DMS79 treated with DMSO at 0.1 percent for 48 hours (cell line): ENCODE results near the gene TUBB6.

Experiments used
- DNase-seq: peaks from one replicate; lab custom pipeline; 2025; lab: John Stamatoyannopoulos, UW

Gene TUBB6

DNA sequence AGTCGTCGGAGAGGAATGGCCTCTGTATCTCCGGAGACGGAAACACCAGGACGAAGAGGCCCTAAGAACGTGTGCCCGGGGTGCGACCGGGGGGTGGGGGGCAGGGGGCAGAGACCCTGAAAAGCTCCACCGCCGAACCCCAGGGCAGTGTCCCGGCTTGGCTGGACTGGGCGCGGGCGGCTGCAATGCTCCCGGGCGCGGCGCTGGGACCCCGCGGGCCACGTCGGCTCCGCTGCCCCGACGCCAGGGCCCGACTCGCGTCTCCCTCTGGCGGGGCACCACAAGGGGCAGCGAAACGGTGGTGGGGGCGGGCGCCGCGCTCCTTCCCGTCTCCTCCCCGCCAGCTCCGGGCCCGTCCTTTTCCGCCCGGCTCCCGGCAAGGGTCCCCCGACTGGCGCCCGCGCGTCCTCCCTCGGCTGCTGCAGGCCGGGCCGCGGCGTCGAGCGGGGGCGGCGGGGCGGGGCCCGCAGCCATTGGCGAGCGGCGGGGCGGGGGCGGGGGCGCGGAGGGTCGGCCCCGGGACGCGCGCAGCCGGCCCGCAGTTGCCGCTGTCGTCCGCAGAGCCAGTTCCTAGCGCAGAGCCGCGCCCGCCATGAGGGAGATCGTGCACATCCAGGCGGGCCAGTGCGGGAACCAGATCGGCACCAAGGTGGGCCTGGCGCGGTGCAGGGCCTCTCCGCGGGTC is at the start of gene TUBB6:
TUBB6 (plus strand) TSS at position 541 of the 685 bp plus-strand sequence; CDS start at position 593, 52 bp downstream.
- DNase-seq: peak; percentile 64

DNA sequence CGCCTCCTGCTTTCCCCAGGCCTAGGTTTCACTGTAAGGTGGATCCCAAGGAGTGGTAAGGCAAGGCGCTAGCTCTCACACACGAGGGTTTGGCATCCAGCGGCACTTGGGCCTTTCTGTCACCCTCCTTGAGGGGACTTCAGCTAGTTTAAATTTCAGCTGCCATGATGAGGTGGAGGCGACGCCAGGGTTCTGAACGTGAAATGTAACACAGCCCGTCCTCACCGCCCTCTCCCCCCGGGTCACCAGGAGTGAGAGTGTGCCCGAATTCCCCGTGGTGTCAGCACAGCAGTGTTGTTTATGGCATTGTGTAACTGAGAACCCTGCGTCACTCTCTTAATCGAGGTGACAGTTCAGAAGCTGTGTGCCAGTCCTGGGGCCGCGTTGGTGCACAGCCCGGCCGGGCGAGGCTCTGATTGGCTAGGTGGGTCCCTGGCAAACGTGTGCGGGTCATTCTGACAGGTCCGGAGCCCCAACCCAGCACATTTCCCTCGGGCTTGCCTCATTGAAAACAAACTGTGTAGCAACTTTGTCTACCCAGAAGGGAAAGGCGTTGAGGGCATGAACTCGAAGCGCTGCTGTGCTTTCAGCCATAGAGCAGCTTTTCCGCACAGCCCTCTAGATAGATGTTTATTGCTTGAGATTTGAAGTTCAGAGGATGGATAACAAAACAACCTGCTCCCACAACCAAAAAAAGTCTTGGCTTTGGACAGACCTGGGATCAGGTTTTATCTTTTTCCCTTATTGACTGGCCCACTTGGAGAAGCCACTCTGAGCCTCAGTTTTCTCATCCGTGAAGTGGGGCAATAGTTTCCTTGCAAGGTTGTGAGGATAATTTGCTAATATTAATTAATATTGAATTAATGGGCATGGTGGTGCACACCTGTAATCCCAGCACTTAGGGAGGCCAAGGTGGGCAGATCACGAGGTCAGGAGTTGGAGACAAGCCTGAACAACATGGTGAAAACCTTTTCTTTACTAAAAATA is 49.0 kb upstream of the TUBB6 start:
- no peak for DNase-seq

DNA sequence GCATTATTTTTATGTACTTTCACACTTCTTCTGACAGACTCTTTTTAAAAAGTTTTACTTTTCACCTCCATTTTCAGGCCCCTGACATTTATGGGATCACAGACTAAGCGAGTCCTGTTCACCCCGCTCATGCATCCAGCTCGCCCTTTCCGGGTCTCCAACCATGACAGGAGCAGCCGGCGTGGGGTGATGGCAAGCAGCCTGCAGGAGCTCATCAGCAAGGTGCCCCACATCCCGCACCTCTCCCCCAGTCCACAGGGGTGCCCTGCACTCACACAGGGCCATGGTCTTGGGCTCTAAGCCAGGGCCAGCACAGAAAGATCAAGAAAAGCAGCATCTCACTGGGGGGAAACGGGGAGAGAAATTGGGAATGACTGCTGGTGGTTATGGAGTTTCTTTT is 45.3 kb upstream of the TUBB6 start:
- DNase-seq: no peak

GRCh38 chr18:12264864-12265263 is 43.2 kb upstream of the TUBB6 start:
- no peak for DNase-seq

DNA sequence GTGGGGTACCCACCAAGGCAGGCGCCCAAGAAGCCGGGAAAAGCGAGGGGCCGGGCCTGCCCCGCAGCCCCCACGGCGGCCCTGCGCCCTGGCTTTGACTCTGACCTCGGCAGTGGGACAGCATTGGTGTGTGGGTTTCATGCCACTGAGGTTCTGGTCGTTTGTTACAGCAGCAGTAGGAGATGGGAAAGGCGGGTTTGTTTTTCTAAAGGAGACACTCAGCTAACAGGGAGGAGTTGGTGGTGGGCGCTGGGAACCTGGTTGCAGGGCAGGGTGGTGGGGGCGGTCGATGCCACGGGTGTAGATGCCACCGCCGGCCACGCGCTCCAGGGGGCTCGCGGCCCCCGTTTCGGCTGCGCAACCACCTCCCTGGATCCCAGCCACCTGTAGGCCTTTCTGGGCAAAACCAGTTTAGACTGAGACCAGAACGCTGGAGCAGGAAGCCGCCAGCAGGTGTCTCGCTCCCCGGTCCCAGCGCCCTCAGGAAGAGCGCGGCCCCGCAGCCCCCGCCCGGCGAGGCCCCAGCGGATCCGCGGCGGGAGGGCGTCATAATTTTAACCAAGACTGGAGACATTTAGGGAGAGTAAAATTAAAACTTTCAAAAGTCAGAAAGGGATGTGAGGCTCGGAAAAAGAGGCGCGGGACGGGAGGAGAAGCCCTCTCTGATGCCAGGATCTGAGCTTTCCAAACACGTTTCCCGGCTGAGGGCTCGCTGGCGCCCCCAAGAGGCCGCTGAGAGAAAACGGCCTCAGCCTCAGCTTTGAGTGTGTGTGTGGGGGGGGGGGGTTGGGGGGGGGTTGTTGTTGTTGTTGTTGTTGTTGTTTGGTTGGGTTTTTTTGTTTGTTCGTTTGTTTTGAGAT is 36.4 kb upstream of the TUBB6 start:
- DNase-seq: peak; percentile 52

- DNase-seq: no peak
Observed at GRCh38 chr18:12274793-12275192, 33.2 kb upstream of the TUBB6 start.

DNA sequence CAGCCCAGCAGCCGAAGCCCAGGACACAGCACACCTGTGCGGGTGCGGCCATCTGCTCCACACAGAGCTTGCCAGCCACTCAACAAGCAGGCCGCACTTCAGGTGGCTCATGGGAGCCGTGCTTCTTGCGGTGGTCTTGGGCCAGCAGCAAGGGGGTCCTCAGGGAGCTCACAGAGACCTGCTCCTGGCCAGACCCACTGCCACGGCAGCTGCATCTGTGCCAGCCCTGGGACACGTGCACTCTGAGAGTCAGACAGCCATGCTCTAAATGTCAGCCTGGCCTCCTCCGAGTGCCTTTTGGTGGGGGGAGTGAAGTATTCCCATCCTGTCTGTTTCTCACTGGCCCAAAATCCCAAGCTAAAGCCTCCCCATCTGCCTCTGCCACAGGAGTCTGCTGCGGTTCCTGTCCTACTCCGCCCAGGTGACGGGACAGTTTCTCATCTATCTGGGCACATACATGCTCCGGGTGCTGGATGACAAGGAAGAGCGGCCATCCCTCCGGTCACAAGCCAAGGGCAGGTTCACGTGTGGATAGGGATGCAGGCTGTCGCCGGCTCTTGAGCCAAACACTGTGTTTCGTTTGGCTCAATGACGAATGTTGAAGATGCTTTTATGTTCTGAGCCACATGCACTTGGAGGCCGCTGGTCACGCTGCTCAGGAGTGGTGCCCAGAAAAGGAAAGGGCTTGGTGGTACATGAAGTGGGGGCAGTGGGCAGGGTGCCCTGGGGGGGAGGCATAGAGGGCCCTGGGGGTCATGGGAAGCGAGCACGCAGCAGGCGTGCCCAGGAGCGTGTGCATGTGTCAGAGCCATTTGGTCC is 31.1 kb upstream of the TUBB6 start:
- no peak for DNase-seq

GRCh38 chr18:12278215-12278671 is 29.8 kb upstream of the TUBB6 start:
- no peak for DNase-seq

DNA sequence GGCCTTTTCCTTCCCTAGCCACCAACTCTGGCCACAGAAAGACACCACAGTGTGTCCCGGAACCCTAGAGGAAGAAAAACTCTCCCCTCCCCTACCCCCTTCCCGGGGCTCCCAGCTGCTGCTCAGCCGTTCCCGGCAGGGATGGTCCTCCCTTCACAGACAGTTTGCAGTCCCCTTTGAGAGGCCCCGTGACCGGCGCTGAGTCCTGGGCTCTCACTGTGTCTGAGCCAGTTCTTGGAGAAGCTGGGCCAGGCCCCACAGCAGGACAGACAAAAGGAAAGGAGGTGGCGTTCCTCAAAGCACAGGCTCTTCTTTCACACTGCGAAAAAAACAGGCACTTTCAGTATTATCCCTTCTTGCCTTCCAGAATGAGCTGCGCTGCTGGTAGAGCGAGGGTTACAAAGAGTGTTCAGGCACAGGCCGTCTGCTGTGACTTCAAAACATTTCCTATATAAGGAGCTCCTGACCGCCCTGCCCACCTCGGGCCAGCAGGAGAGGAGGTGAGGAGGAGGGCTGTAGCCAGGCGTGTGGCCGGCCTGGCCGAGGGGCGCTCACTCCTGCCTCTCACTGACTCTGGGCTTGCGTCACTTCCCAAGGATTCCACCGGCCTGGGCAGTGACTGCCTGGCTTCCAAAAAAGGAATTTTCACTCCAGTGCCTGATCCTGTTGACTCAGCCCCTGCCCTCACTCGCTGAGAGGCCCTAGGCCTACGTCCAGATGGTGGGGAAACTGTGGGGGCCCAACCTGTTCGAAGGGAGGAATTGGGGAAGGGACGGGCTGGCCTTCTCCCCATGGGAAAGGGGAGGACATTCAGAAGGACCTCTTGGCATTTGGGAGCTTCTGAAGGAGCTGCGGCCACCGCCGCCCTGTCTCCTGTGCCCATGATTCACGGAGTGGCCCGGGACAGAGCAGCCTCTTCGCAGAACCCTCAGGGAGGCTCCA is 29.0 kb upstream of the TUBB6 start:
- no peak for DNase-seq

- DNase-seq: no peak
Observed at GRCh38 chr18:12279781-12280531, 28.1 kb upstream of the TUBB6 start.

- DNase-seq: no peak
Observed at GRCh38 chr18:12281861-12282260, 26.2 kb upstream of the TUBB6 start.

GRCh38 chr18:12282442-12283039 is 25.5 kb upstream of the TUBB6 start:
- no peak for DNase-seq

- DNase-seq: no peak
Observed at GRCh38 chr18:12283256-12283655, 24.8 kb upstream of the TUBB6 start.

- no peak for DNase-seq
Observed at GRCh38 chr18:12283666-12284065, 24.4 kb upstream of the TUBB6 start.

DNA sequence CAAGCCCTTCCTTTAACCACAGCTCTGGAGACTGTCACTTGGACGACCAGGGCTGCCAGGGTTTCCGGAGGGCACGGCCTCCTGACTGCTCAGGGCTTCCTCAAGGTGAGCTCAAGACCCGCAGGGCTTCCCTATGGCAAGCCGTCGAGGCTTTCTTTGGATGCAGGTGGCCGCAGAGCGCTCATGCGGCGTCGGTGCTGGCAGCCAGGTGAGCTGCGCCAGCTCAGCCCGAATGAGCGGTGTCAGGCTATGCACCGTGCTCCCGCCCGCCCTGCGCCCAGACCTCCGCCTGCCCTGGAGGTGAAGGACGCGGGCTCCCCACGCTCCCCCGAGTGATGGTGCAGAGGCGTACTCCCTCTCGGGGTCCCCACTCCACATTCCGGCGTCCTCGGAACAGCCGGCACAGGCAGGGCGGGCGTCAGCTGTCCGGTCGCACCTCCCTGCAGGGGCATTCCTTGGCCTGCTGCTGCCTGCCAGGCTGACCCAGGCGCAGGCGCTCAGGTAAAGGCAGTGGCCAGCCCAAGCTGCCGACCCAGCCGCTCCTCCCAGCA is 20.8 kb upstream of the TUBB6 start:
- DNase-seq: no peak

GRCh38 chr18:12287684-12288402 is 20.2 kb upstream of the TUBB6 start:
- no peak for DNase-seq

- no peak for DNase-seq
Observed at GRCh38 chr18:12288403-12288755, 19.7 kb upstream of the TUBB6 start.

- no peak for DNase-seq
Observed at GRCh38 chr18:12290086-12290485, 18.0 kb upstream of the TUBB6 start.
